Astrocyte of the spinal cord (primary cell): ENCODE measurements around the gene CDC40.
A peak's percentile ranks its signal among the peaks of the same experiment; 100 is the strongest.
"Not testable (repeated sequence)": the region's sequence is repeated elsewhere in the genome, so short reads cannot be mapped to it uniquely, and the experiment has no call there.

Source experiments
- DNase-seq: peaks from one replicate; pipeline ENCODE4 v3.0.0; 2011; ENCODE audit warnings: low read depth, low spot score
- H3K4me3 ChIP-seq: 2 replicates; pipeline ENCODE4 v1.5.1; 2011; ENCODE audit warnings: low read depth, mild to moderate bottlenecking, low read length, moderate library complexity
- in situ Hi-C: cut with HindIII; loops from 2 replicates; pipeline ENCODE4 v1.10.0; 2017; ENCODE audit warnings: low sequenced_read_pairs
- TF ChIP-seq, protein P1 (sequence below): IDR thresholded peaks from 2 replicates; pipeline ENCODE4 v1.5.1; 2012; ENCODE audit warnings: low read depth, mild to moderate bottlenecking, low read length, inconsistent platforms

The CDC40 gene

DNA sequence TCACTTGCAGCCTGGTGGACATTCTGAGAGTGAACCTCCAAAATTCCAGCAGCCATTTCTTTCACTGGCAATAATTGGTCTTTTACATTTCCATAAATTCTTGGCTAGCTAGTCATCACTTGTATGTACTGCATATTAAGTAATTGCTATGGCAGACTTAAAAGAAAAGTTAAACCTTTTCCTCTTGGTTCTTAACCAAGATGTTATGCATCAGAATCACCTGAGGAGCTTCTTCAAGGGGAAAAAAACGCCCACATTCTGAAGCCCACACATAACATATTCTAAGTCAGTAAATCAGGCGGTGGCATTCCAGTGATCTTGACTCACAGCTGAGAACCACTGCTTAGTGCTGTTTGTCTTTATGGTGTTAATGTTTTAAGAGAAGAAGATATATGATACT is 37.0 kb downstream of the CDC40 start:
- peak; percentile 26 for DNase-seq
- TF ChIP-seq, protein P1, sequence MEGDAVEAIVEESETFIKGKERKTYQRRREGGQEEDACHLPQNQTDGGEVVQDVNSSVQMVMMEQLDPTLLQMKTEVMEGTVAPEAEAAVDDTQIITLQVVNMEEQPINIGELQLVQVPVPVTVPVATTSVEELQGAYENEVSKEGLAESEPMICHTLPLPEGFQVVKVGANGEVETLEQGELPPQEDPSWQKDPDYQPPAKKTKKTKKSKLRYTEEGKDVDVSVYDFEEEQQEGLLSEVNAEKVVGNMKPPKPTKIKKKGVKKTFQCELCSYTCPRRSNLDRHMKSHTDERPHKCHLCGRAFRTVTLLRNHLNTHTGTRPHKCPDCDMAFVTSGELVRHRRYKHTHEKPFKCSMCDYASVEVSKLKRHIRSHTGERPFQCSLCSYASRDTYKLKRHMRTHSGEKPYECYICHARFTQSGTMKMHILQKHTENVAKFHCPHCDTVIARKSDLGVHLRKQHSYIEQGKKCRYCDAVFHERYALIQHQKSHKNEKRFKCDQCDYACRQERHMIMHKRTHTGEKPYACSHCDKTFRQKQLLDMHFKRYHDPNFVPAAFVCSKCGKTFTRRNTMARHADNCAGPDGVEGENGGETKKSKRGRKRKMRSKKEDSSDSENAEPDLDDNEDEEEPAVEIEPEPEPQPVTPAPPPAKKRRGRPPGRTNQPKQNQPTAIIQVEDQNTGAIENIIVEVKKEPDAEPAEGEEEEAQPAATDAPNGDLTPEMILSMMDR, result no peak
- H3K4me3 ChIP-seq, result no peak overlapping the region
- in situ Hi-C loops, result no loop called here

DNA sequence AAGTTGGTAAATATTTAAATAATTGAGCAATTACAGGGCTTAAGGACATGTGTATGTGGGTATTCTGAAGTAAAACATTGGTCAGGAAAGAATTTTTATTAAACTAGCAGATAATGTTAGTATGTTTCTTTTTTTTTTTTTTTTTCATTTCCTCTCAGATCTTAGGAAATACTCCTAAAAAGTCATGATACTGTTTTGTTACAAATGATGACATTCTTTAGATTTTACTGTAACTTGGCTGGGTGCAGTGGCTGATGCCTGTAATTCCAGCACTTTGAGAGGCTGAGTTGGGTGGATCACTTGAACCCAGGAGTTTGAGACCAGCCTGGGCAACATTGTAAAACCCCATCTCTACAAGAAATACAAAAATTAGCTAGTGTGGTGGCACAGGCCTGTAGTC is 41.5 kb downstream of the CDC40 start:
- in situ Hi-C loops, result no loop called here
- no peak for DNase-seq
- H3K4me3 ChIP-seq, result no peak overlapping the region
- TF ChIP-seq, protein P1, result no peak

DNA sequence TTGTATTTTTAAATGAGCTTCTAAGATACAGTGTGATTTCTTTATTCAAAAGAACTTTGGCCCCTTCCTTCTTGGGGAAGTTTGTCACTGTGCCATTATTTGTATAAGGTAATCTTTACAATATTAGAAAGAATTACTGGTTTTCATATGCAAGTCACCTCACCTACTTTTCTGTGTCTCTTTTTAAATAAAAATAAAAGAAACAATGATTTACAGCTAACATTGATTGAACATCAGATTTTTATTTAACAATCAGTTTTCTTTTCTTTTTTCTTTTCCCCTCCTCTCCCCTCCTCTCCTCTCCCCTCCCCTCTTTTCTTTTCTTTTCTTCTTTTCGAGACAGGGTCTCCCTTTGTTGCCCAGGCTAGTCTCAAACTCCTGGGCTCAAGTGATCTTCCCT is 46.0 kb downstream of the CDC40 start:
- DNase-seq, result no peak
- no peak overlapping the region for H3K4me3 ChIP-seq
- in situ Hi-C loops, result no loop called here
- TF ChIP-seq, protein P1, result no peak

DNA sequence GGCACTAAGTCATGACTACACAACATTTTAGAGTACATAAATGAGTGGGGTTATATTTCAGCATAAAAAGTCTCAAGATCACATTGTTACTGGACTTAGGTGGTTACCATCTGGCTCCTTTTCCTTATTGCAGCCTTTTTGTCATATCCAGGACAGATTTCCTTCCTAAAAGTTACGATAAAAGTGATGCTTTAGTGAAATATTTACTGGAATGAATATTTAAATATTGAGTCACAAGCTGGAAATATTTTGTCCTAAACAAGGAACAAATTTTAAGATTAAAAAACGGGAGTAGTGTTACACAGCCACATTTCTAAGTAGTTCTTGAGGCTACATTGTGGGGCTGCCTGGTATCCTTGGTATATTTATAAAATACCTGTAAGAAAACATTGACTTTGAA is 52.2 kb downstream of the CDC40 start:
- in situ Hi-C loops, result no loop called here
- TF ChIP-seq, protein P1, result no peak
- no peak for DNase-seq
- H3K4me3 ChIP-seq, result no peak overlapping the region

DNA sequence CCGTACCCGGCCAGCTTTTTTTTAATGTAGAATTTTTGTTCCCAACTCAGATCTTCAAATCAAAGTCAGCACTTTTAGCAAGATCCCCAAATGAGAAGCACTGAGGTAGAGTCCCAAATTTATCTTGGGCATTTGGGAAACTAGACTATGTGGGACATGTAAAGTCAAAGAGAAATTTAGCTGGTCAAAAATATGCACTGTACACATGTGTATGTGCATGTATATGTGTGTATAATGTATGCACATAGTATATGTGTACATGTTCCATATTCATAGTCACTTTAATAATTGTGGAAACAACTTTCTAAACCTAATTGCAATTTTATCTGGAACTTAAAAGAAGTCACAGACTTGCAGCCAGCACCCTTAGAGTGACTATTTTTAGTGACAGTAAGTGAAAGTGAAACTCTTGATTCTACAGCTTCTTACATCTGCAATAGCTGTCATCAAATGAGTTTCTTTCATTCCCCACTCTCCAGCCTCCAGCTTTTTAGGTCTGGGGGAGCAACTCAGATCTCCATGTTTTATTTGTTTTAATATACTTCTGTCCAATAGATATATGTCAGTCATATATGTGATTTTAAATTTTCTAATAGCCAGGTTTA is 53.6 kb downstream of the CDC40 start:
- peak; percentile 32 for DNase-seq
- in situ Hi-C loops, result no loop called here
- H3K4me3 ChIP-seq, result no peak overlapping the region
- TF ChIP-seq, protein P1, result no peak

DNA sequence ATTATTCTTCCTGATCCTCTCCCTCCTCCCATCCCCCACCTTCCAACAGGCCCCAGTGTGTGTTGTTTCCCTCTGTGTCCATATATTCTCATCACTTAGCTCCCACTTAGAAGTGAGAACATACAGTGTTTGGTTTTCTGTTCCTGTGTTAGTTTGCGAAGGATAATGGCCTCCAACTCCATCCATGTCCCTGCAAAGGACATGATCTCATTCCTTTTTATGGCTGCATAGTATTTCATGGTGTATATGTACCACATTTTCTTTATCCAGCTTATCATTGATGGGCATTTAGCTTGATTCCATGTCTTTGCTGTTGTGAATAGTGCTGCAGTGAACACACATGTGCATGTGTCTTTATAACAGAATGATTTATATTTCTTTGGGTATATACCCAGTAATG is 55.8 kb downstream of the CDC40 start:
- DNase-seq, in situ Hi-C loops, H3K4me3 ChIP-seq: not testable (repeated sequence)

DNA sequence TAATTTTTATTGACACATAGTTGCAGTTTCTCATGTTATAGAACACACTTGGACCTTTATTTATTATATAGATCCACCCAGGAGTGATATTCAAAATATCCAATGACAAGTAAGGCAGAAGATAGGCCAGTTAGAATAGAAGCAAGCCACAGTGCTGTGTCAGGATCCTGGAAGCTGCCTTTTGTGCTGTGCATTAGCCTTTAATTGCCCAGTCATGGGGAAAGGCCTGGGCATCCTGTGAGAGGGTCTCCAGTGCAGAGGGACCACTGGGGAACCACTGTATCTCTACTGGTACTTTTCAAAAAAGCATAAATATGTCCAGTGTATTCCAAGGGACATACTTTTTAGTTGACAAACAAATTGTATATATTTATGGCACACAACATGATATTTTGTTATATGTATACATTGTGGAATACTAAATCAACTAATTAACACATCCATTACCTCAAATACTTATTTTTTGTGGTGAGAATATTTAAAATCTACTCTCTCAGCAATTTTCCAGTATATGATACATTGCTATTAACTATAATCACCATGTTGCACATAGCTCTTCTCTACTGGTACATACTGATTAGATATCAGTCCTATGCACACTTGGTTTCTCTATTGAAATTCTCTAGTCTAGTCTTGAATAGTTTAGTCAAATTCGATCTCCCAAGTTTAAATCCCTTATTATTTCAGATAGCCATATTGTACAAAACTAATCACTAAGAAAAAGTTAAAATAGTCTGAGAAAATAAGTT is 59.5 kb downstream of the CDC40 start:
- no peak overlapping the region for H3K4me3 ChIP-seq
- TF ChIP-seq, protein P1, result no peak
- DNase-seq, result no peak
- in situ Hi-C loops, result no loop called here

DNA sequence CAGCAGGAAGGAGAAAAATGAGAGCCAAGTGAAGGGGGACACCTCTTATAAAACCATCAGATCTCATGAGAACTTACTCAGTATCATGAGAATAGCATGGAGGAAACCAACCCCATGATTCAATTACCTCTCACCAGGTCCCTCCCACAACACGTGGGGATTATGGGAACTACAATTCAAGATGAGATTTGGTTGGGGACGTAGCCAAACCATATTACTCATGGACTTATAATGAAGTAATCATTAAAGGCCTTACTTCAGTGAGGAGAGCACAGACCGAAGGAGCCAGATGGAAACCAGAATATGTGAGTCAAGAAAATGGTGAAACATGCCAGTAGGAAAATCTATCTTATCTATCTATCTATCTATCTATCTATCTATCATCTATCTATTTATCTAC is 64.4 kb downstream of the CDC40 start:
- in situ Hi-C loops, H3K4me3 ChIP-seq: not testable (repeated sequence)
- DNase-seq, result peak; percentile 6
